Loucy (cell line): Measurements from ENCODE around the gene ALK.

Source experiments
- H2AFZ ChIP-seq: fragments of 200-600 bp; sonication (generic); 2 replicates; pipeline ENCODE4 v1.6.0; 2016; ENCODE audit warnings: antibody characterized with exemption, mild to moderate bottlenecking, low read length, moderate library complexity
- H3F3A ChIP-seq: fragments of 200-600 bp; 2 replicates; pipeline ENCODE4 v1.6.0; 2016; ENCODE audit warnings: antibody characterized with exemption, low read depth, mild to moderate bottlenecking
- H3K27me3 ChIP-seq: fragments of 200-600 bp; sonication (generic); 2 replicates; pipeline ENCODE4 v1.6.1; 2014; ENCODE audit warnings: low read length, mild to moderate bottlenecking; ENCODE audit not compliant: insufficient read depth, poor library complexity, severe bottlenecking
- H3K36me3 ChIP-seq: fragments of 200-600 bp; sonication (generic); 2 replicates; pipeline ENCODE4 v1.6.1; 2016; ENCODE audit warnings: low read length; ENCODE audit not compliant: insufficient read depth
- H3K4me1 ChIP-seq: fragments of 200-600 bp; sonication (generic); 2 replicates; pipeline ENCODE4 v1.5.1; 2014; ENCODE audit warnings: low read length, mild to moderate bottlenecking; ENCODE audit not compliant: insufficient read depth, poor library complexity, severe bottlenecking
- H3K4me2 ChIP-seq: fragments of 200-600 bp; sonication (generic); 2 replicates; pipeline ENCODE4 v1.6.0; 2014; ENCODE audit warnings: antibody characterized with exemption, low read length, low read depth, mild to moderate bottlenecking; ENCODE audit not compliant: poor library complexity, severe bottlenecking
- H3K4me3 ChIP-seq: fragments of 200-600 bp; sonication (generic); 2 replicates; pipeline ENCODE4 v1.5.1; 2014; ENCODE audit warnings: low read length, mild to moderate bottlenecking, mixed read lengths; ENCODE audit not compliant: poor library complexity, severe bottlenecking
- H3K79me2 ChIP-seq: fragments of 200-600 bp; sonication (generic); 2 replicates; pipeline ENCODE4 v1.6.1; 2014; ENCODE audit warnings: low read length; ENCODE audit not compliant: insufficient read depth
- H3K9ac ChIP-seq: fragments of 200-600 bp; sonication (generic); 2 replicates; pipeline ENCODE4 v1.6.0; 2014; ENCODE audit warnings: mild to moderate bottlenecking, low read depth, low read length, moderate library complexity; ENCODE audit not compliant: poor library complexity, severe bottlenecking
- H3K9me2 ChIP-seq: fragments of 200-600 bp; sonication (generic); replicated peaks from 2 replicates; pipeline ENCODE4 v1.6.1; 2016; ENCODE audit warnings: low read depth, low read length, mixed read lengths
- H3K9me3 ChIP-seq: fragments of 200-600 bp; sonication (generic); 2 replicates; pipeline ENCODE4 v1.6.1; 2014; ENCODE audit warnings: mild to moderate bottlenecking, antibody characterized with exemption, low read length, low read depth; ENCODE audit not compliant: insufficient read depth
- H4K20me1 ChIP-seq: fragments of 200-600 bp; sonication (generic); 2 replicates; pipeline ENCODE4 v1.6.0; 2014; ENCODE audit warnings: antibody characterized with exemption, low read length, mild to moderate bottlenecking; ENCODE audit not compliant: insufficient read depth, poor library complexity, severe bottlenecking
- CTCF ChIP-seq: fragments of 200-600 bp; sonication (generic); conservative IDR thresholded peaks from 2 replicates; pipeline ENCODE4 v1.5.1; 2014; ENCODE audit warnings: mild to moderate bottlenecking, antibody characterized with exemption, low read length
- EZH2phosphoT487 ChIP-seq: fragments of 200-600 bp; IDR thresholded peaks from 2 replicates; pipeline ENCODE4 v1.6.1; 2018; ENCODE audit warnings: antibody characterized with exemption, mild to moderate bottlenecking, moderate library complexity, borderline replicate concordance

Gene ALK

GRCh38 chr2:29703336-29703735 lies 218.1 kb downstream of the ALK start:
- no peaks in the 10 kb centered on the region for H3K36me3 ChIP-seq
- H3K79me2 ChIP-seq, result no peaks in the 10 kb centered on the region
- peaks cover 8% of the 10 kb centered on the region; the same call in 1 of the 2 replicates for H3F3A ChIP-seq
- no peaks in the 10 kb centered on the region for H4K20me1 ChIP-seq
- H3K4me3 ChIP-seq, result no peak overlapping the region
- no peaks in the 10 kb centered on the region for H3K9me2 ChIP-seq
- no peaks in the 10 kb centered on the region for H3K9me3 ChIP-seq
- no peaks in the 10 kb centered on the region for H3K27me3 ChIP-seq
- peaks cover 34% of the 10 kb centered on the region for H3K4me1 ChIP-seq
- TF ChIP-seq EZH2phosphoT487 (no peak), CTCF (no peak)
- no peak overlapping the region for H2AFZ ChIP-seq
- no peak overlapping the region for H3K9ac ChIP-seq
- H3K4me2 ChIP-seq, result no peak overlapping the region

- no peaks in the 10 kb centered on the region for H3K27me3 ChIP-seq
- H3K4me1 ChIP-seq, result peaks cover 43% of the 10 kb centered on the region
- H3K4me3 ChIP-seq, result peak overlapping the region; percentile 47
- no peak overlapping the region for H2AFZ ChIP-seq
- no peak overlapping the region for H3K9ac ChIP-seq
- peak overlapping the region; percentile 68 for H3K4me2 ChIP-seq
- peaks cover 8% of the 10 kb centered on the region; the same call in 1 of the 2 replicates for H3F3A ChIP-seq
- H3K9me3 ChIP-seq, result no peaks in the 10 kb centered on the region
- no peaks in the 10 kb centered on the region for H4K20me1 ChIP-seq
- TF ChIP-seq CTCF (no peak), EZH2phosphoT487 (no peak)
- H3K79me2 ChIP-seq, result no peaks in the 10 kb centered on the region
- H3K36me3 ChIP-seq, result no peaks in the 10 kb centered on the region
- no peaks in the 10 kb centered on the region for H3K9me2 ChIP-seq
Measured at GRCh38 chr2:29702276-29702675, 219.1 kb downstream of the ALK start.

- no peaks in the 10 kb centered on the region for H3K9me3 ChIP-seq
Measured at GRCh38 chr2:29700560-29700959, 220.8 kb downstream of the ALK start.

GRCh38 chr2:29699045-29699444 lies 222.3 kb downstream of the ALK start:
- Histone ChIP-seq H3K4me3 (no peak overlapping the region), H4K20me1 (no peaks in the 10 kb centered on the region), H3K9me2 (no peaks in the 10 kb centered on the region), H3K36me3 (no peaks in the 10 kb centered on the region), H3K4me1 (peaks cover 71% of the 10 kb centered on the region), H3K9me3 (peaks cover 9% of the 10 kb centered on the region; the same call in 1 of the 2 replicates), H3K27me3 (no peaks in the 10 kb centered on the region), H3F3A (peaks cover 14% of the 10 kb centered on the region), H2AFZ (no peak overlapping the region), H3K4me2 (no peak overlapping the region), H3K9ac (no peak overlapping the region), H3K79me2 (no peaks in the 10 kb centered on the region)
- no peak for TF ChIP-seq EZH2phosphoT487
- TF ChIP-seq CTCF, result no peak

More at GRCh38 chr2:29700560-29700959, 220.8 kb downstream of the ALK start:
- H3K4me1 ChIP-seq, result peaks cover 57% of the 10 kb centered on the region
- peaks cover 8% of the 10 kb centered on the region; the same call in 1 of the 2 replicates for H3F3A ChIP-seq
- TF ChIP-seq EZH2phosphoT487, result no peak
- no peak overlapping the region for H3K4me2 ChIP-seq
- H2AFZ ChIP-seq, result no peak overlapping the region
- no peaks in the 10 kb centered on the region for H4K20me1 ChIP-seq
- no peaks in the 10 kb centered on the region for H3K79me2 ChIP-seq
- no peaks in the 10 kb centered on the region for H3K9me2 ChIP-seq
- H3K9ac ChIP-seq, result no peak overlapping the region
- no peak overlapping the region for H3K4me3 ChIP-seq
- no peaks in the 10 kb centered on the region for H3K36me3 ChIP-seq
- H3K27me3 ChIP-seq, result no peaks in the 10 kb centered on the region
